HG03469 (cell line): ENCODE measurements around the gene CKLF.
"Not testable (repeated sequence)": the region's sequence is repeated elsewhere in the genome, so short reads cannot be mapped to it uniquely, and the experiment has no call there.

Source experiments
- ATAC-seq: cut with Tn5 transposase; IDR thresholded peaks from one replicate; pipeline ENCODE4 v1.9.1; 2021; ENCODE audit warnings: mild to moderate bottlenecking, moderate library complexity, moderate number of reproducible peaks; ENCODE audit not compliant: unreplicated experiment

Gene CKLF

DNA sequence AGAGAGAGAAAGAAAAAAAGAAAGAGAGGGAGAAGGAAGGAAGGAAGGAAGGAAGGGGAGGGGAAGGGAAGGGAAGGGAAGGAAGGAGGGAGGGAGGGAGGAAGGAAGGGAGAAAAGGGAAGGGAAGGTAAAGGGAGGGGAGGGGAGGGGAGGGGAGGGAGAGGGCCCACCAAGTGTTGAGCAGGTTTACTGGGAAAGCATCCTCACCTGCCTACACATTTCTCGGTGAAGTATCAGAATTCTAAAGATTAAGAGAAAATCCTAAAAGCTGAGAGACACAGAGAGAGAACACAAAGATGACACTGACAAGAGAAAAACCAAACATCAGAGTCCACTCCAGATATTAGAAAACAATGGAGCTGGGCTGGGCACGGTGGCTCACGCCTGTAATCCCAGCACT lies 39.9 kb downstream of the CKLF start:
- no peak for ATAC-seq

DNA sequence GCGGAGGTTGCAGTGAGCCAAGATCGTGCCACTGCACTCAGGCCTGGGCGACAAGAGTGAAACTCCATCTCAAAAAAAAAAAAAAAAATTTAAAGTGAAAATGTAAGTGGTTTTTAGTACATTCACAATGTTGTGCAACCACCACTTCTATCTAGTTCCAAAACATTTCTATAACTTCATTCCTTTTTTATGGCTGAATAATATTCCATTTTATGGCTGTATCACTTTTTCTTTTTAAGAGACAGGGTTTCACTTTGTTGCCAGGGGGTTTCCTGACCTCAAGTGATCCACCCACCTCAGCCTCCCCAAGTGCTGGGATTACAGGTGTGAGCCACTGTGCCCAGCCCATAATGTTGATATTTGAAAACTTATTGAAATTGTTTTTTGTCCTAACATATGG lies 40.4 kb downstream of the CKLF start:
- ATAC-seq, result no peak

GRCh38 chr16:66594739-66595138 lies 42.4 kb downstream of the CKLF start:
- no peak for ATAC-seq

DNA sequence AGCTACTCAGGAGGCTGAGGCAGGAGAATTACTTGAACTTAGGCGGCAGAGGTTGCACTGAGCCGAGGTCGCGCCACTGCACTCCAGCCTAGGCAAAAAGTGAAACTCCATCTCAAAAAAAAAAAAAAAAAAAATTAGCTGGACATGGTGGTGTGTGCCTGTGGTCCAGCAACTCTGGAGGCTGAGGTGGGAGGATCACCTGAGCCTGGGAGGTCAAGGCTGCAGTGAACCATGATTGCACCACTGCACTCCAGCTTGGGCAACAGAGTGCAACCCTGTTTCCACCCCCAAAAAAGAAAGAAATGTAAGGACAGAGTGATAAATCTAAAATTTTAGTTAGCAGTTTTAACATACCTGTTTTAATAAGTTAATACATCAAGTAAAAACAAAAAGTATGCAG lies 44.2 kb downstream of the CKLF start:
- not testable (repeated sequence) for ATAC-seq

DNA sequence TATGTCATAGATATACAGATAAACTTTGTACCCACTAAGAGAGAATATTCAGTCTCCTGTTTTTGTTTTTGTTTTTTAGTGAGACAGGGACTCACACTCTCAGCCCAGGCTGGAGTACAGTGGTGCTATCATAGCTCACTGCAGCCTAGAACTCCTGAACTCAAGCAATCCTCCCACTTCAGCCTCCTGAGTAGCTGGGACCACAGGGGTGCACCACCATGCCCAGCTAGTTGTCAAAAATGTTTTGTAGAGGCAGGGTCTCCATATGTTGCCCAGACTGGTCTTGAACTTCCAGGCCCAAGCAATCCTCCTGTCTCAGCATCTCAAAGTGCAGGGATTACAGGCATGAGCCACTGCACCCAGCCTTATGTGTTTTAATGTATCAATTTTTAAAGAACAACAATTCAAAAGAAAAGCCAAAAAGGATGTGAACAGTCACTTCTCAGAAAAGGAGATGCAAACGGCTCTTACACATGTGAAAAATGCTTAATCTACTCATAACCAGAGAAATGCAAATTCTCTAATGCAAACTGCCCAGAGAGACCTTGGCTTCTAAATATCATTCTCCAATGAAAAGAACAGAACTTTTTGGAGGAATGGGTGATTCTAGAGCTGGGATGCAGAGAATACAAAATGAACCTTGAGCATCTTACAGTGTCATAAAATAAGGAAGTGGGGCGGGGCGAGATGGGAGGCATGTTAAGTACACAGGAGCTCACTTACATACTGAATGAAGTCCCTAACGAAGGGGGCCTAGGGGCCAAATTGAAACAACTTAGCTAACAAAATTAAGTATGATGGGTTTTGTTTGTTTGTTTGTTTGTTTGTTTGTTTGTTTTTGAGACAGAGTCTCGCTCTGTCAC lies 44.8 kb downstream of the CKLF start:
- ATAC-seq, result peak; percentile 41

DNA sequence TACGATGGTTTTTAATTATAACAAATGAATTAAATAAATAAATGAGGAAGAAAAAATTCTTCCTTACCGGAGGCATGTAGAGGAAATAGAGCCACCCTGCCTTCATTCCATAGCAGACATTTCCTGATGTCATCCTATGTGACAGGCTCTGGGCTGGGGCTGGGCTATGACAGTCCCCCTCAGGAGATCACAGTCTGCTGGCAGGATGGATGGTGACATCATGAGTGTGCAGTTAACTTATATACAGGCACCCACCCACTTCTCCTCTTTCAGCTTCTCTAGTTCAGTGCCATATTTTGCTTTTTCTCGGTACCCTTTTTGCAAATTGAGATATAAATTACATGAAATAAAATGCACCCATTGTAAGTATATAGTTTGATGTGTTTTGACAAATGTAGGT lies 45.7 kb downstream of the CKLF start:
- ATAC-seq, result no peak

- no peak for ATAC-seq
Observed at GRCh38 chr16:66599726-66600125, 47.4 kb downstream of the CKLF start.

GRCh38 chr16:66600477-66600876 lies 48.1 kb downstream of the CKLF start:
- ATAC-seq, result no peak

DNA sequence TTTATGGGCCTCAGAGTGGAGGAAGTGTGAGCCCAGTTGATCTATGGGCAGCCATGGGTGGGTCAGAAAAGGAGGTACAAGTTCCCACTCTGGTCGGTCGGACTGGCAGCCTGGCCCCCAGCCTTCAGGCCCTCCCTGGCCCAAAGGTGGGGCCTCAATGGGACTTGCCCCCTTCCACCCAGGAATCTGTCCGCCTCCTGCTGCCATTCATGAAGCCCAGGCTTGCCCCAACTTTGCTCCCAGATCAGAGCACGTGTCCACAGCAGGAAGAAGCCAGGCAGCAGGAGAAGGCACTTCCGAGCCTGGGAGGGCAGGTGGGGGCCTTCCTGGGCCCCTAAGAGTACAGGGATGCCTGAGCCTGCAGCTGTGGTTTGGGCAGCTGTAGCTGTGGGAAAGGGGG lies 49.1 kb downstream of the CKLF start:
- no peak for ATAC-seq

- ATAC-seq, result peak; percentile 37
Observed at GRCh38 chr16:66603537-66604375, 51.4 kb downstream of the CKLF start.

DNA sequence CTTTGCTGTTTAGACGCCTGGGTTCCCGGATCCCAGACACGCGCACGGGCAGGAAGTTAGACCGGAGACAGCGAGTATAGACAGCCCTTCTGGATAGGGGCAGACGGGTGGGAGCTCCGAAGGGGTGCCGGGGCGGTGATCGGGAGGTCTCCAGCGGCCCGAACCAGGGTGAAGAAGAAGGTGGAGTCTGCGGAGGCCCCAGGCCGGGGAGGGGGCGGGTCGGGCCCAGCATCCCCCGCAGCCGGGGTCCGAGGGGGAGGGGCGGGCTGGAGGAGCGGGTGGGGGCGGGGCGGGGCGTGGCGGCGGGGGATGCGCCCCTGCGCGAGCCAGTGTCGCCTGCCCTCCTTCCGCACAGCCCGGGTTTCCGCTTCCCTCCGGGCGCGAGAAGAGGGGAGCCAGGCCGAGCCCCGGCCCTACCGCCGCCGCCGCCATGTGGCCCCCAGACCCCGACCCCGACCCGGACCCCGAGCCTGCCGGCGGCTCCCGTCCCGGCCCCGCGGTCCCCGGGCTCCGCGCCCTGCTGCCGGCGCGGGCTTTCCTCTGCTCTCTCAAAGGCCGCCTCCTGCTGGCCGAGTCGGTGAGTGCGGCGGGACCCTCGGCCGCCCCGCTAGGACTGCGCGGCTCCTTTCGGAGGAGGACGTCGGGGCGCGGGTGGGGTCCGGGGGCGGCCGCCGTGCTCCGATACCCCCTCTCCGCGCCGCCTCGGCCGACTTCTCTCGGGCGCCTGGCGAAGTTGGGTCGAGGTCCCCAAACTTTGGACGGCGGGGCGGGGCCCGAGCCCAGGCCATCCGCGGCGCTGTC lies 52.2 kb downstream of the CKLF start, which contains the start of gene CMTM3:
CMTM3 (plus strand) TSS at position 329 of the 801 bp plus-strand sequence; CDS start at position 431, 102 bp downstream.
- ATAC-seq, result peak; percentile 30

- ATAC-seq, result no peak
Observed at GRCh38 chr16:66605177-66605978, 53.0 kb downstream of the CKLF start.

- peak; percentile 44 for ATAC-seq
Observed at GRCh38 chr16:66605979-66606751, 53.8 kb downstream of the CKLF start.

- peak; percentile 25 for ATAC-seq
Observed at GRCh38 chr16:66608241-66609138, 56.1 kb downstream of the CKLF start.

DNA sequence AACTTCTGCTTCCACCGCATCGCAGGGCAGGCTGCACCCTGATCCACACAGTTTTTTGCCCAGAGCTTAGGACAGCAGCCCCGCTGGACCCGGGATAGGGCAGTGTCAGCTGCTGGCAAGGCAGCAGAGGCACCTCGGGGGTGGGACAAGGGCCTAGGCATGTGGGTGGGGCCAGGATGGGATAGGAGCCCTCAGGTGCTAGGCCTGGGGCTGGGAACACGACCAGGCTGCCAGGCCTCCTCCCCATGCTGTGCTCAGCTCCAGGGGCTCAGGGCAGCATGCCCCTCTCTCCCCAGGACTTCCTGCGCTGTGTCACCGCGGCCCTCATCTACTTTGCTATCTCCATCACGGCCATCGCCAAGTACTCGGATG lies 56.7 kb downstream of the CKLF start:
- no peak for ATAC-seq

GRCh38 chr16:66610111-66610820 lies 57.9 kb downstream of the CKLF start:
- ATAC-seq, result no peak

DNA sequence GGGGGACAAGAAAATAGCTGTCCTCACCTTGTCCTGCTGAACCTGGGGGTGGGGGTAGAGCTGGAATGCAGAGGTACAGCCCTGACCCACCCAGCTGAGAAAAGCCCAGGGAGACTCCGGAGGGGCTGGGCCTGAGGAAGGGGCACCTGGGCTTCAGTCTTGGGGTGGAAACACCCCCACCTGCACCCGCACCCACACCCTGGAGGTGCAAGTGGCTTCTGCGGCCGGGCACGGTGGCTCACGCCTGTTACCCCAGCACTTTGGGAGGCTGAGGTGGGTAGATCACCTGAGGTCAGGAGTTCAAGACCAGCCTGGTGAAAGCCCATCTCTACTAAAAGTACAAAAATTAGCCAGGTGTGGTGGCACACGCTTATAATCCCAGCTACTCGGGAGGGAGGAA lies 59.5 kb downstream of the CKLF start:
- not testable (repeated sequence) for ATAC-seq

GRCh38 chr16:66612422-66612821 lies 60.0 kb downstream of the CKLF start:
- no peak for ATAC-seq
